Measurements from ENCODE around the gene LBHD1. TPM values are rescaled to one million over a fixed set of nuclear protein-coding genes. Genes with fewer than 3 reads are reported as not detected.
A peak's percentile ranks its signal among the peaks of the same experiment; 100 is the strongest.

The LBHD1 gene
- total and polyA plus RNA-seq, 2 donors (not counting 3 experiments of a cell fraction or from before 2014, with no cell fraction given) = 3.8 to 7.5 TPM

- DNase-seq (ENCODE audit: low read depth, low spot score) = peak; percentile 97
- no peaks in the 10 kb centered on the region for H4K20me1 ChIP-seq (replicated peaks; ENCODE audit: control insufficient read depth, extremely low read depth, insufficient read depth, low read length)
- peak within 1 kb of the TSS; percentile 53 for H3K4me2 ChIP-seq (ENCODE audit: insufficient read depth, low read length)
- dilution Hi-C loops (cut with MboI; ENCODE audit: extremely low pct_ligation_motif_present, low sequenced_read_pairs) = no loop called here
- no peaks in the 10 kb centered on the region for H3K27me3 ChIP-seq (ENCODE audit: control insufficient read depth in 2 of 2, insufficient read depth in 2 of 2, low read length in 2 of 2)
- peak; percentile 97 for TF ChIP-seq POLR2A (IDR thresholded peaks at IDR 0.05; ENCODE audit: low read depth, low read length)
- TF ChIP-seq CTCF (IDR thresholded peaks at IDR 0.05; ENCODE audit: extremely low read depth in 1 of 2, insufficient read depth in 1 of 2, low read depth in 1 of 2, low read length in 2 of 2) = no peak
- no peak for TF ChIP-seq JUN (IDR thresholded peaks at IDR 0.05; ENCODE audit: borderline replicate concordance, insufficient read depth, insufficient read length, low read depth)
- no peak for TF ChIP-seq MYC (IDR thresholded peaks at IDR 0.05; ENCODE audit: low read depth, low read length)
- TF ChIP-seq MAX (IDR thresholded peaks at IDR 0.05; ENCODE audit: insufficient read depth, insufficient read length) = no peak
- no peak for TF ChIP-seq FOS (IDR thresholded peaks at IDR 0.05; ENCODE audit: borderline replicate concordance, insufficient read depth, low read length)
- no peak for TF ChIP-seq EZH2 (IDR thresholded peaks at IDR 0.05; ENCODE audit: borderline replicate concordance, low read depth, low read length, severe bottlenecking)
- TF ChIP-seq GATA2 (IDR thresholded peaks at IDR 0.05; ENCODE audit: insufficient read depth, insufficient read length, low read depth, low read length) = no peak
- peak; percentile 99 for TF ChIP-seq POLR2AphosphoS5 (IDR thresholded peaks at IDR 0.05; ENCODE audit: insufficient read depth, low read depth, low read length)
- peaks cover 15 to 25% of the 10 kb centered on the region in 2 experiments for H3K36me3 ChIP-seq (ENCODE audit: control insufficient read depth in 2 of 2, extremely low read depth in 1 of 2, insufficient read depth in 2 of 2, low read length in 2 of 2)
- TSS peak; percentile 79 for BruUV-seq (replicated peaks)
- no peaks in the 10 kb centered on the region for H3K9me3 ChIP-seq (replicated peaks; ENCODE audit: control insufficient read depth, insufficient read depth, low read length)
- H3K27ac ChIP-seq (ENCODE audit: insufficient read depth, low read depth, low read length) = peak within 1 kb of the TSS; percentile 80
- FAIRE-seq = peak; percentile 99
- H3K4me3 ChIP-seq (replicated peaks in 1 of 3; ENCODE audit: insufficient read depth in 1 of 3, low read depth in 1 of 3, low read length in 3 of 3) = peak within 1 kb of the TSS; percentile 62 to 87 (median 65)
- POLR2A ChIA-PET = interaction anchor here (0.5 to 2.7 kb wide), 11 partner anchors 19 to 195 kb away, joined by 3 to 41 read pairs (median 4); partner anchors contain the start of genes B3GAT3, C11orf98, CSKMT and EEF1G
- H3K9ac ChIP-seq (replicated peaks; ENCODE audit: extremely low read depth, insufficient read depth, low read length) = peak within 1 kb of the TSS; percentile 92
- H3K4me1 ChIP-seq (ENCODE audit: control insufficient read depth, extremely low read depth, insufficient read depth, low read length) = peaks cover 11% of the 10 kb centered on the region
- peak within 1 kb of the TSS; percentile 32 for H2AFZ ChIP-seq (ENCODE audit: low read depth, low read length)
- CTCF ChIA-PET = interaction anchor here (0.8 to 1.5 kb wide), 5 partner anchors 35 to 48 kb away, joined by 3 to 4 read pairs (median 3); partner anchors contain the start of gene MTA2
- intact Hi-C loops (cut with micrococcal nuclease) = loop anchor here (1.0 kb wide), 4 partner anchors 24 to 81 kb away; partner anchors contain the start of genes EEF1G and HNRNPUL2
- peaks cover 41% of the 10 kb centered on the region for H3K79me2 ChIP-seq (ENCODE audit: control insufficient read depth, insufficient read depth, low read length)
- no peaks in the 10 kb centered on the region for H3K9me1 ChIP-seq (replicated peaks; ENCODE audit: control insufficient read depth, extremely low read depth, insufficient read depth, low read length)
Observed at GRCh38 chr11:62645946-62646824, 25.9 kb downstream of the LBHD1 start, which contains the start of gene GANAB. Gene GANAB, minus strand, starts transcription at chr11:62646613. Its CDS starts 14 bp downstream, at chr11:62646599.
